Small intestine (tissue), 16 donors: ENCODE measurements around the gene IPCEF1. TPM values are rescaled to one million over a fixed set of nuclear protein-coding genes. Genes with fewer than 3 reads are reported as not detected.

Experiments
- DNase-seq, 2 donors: peaks; one replicate each; pipeline versions ENCODE4 v3.0.0 to v3.0.0-alpha.2; 2013
- FAIRE-seq: peaks from 2 replicates; lab custom pipeline; 2012; peaks lifted over from hg19 to GRCh38; lab: Jason Lieb, UNC
- H3K27ac ChIP-seq, 3 donors: one replicate each; pipeline ENCODE4 v1.5.1; 2013; ENCODE audit warnings: low read length in 2 of 3, mild to moderate bottlenecking in 2 of 3, control low read depth in 1 of 3, inconsistent platforms in 1 of 3, low read depth in 1 of 3, moderate library complexity in 1 of 3
- H3K27me3 ChIP-seq, 3 donors: one replicate each; pipeline ENCODE4 v1.6.1; 2013; ENCODE audit warnings: low read length in 3 of 3, inconsistent platforms in 1 of 3; ENCODE audit not compliant: control insufficient read depth in 3 of 3, insufficient read depth in 3 of 3
- H3K36me3 ChIP-seq, 3 donors: one replicate each; pipeline ENCODE4 v1.6.1; 2013; ENCODE audit warnings: low read length in 3 of 3, inconsistent platforms in 1 of 3, low read depth in 1 of 3, mild to moderate bottlenecking in 1 of 3, moderate library complexity in 1 of 3; ENCODE audit not compliant: control insufficient read depth in 3 of 3, insufficient read depth in 2 of 3
- H3K4me1 ChIP-seq, 3 donors: one replicate each; pipeline ENCODE4 v1.6.1; 2013; ENCODE audit warnings: low read length in 2 of 3, inconsistent platforms in 1 of 3, low read depth in 1 of 3, mild to moderate bottlenecking in 1 of 3, moderate library complexity in 1 of 3; ENCODE audit not compliant: control insufficient read depth in 3 of 3, insufficient read depth in 2 of 3
- H3K4me3 ChIP-seq, 3 donors: one replicate each; pipeline ENCODE4 v1.5.1; 2013; ENCODE audit warnings: low read length in 3 of 3, control low read depth in 1 of 3, inconsistent platforms in 1 of 3, low read depth in 1 of 3, mild to moderate bottlenecking in 1 of 3, moderate library complexity in 1 of 3
- H3K9me3 ChIP-seq, 2 donors: one replicate each; pipeline ENCODE4 v1.6.1; 2013; ENCODE audit warnings: low read depth in 1 of 2, low read length in 1 of 2; ENCODE audit not compliant: control insufficient read depth in 2 of 2, insufficient read depth in 1 of 2
- WGBS, 3 donors: extraction: QIAGEN DNeasy Blood & Tissue Kit; methylation state at CpG; one replicate each; pipeline ENCODE4 v1.1.7; 2013; 5-methylcytosine and 5-hydroxymethylcytosine counted together
- long read RNA-seq, 10 donors: transcript quantifications; one replicate each; lab custom pipeline, GENCODE V29; 2026
- polyA plus RNA-seq, 4 donors: library from polyadenylated mRNA; stranded (reverse) in 3 of 4; unstranded in 1 of 4; fragments of 200-250 nt in 3 of 4; fragments of 120-200 nt in 1 of 4; gene quantifications; one replicate each; pipeline versions ENCODE4 v1.2.1 to v1.2.3, GENCODE V29; 2013
- donor health status: healthy with polysubstance abuse.
- donor health status: control.
- donor health status: control.
- donor health status: Bipolar disorder and iron deficiency.
- donor health status: healthy.

Gene IPCEF1
- polyA plus RNA-seq = 1 to 10 TPM in 1 of 4 donors, under 1 TPM in 3; 0.45 to 2.1 (median 0.79) TPM
- long read RNA-seq, donor 1 = 0 reads
- long read RNA-seq, donor 2 = 0 reads
- long read RNA-seq, donor 3 = 0 reads
- long read RNA-seq, donor 4 = 0 reads
- long read RNA-seq, donor 5 = 0 reads
- long read RNA-seq, donor 6, partial matches to known transcripts = 0 of 1 reads
- long read RNA-seq, donor 6, other reads (novel, unspliced or antisense) = 0 of 1 reads
- long read RNA-seq, donor 7 = 0 reads
- long read RNA-seq, donor 8 = 0 reads
- long read RNA-seq, donor 9 = 0 reads
- long read RNA-seq, donor 10 = 0 reads

GRCh38 chr6:154356690-154357089 is at the start of gene IPCEF1:
IPCEF1 (minus strand) TSS chr6:154356803; CDS start chr6:154265947, 90,856 bp downstream.
- H3K27ac ChIP-seq = no peak within 1 kb of the TSS
- WGBS, 3 donors = 66 to 77% (median 71%) methylated on average over 3 of the region's 3 CpGs
- no peaks in the 10 kb centered on the region for H3K27me3 ChIP-seq
- no peak within 1 kb of the TSS for H3K4me3 ChIP-seq
- no peaks in the 10 kb centered on the region for H3K4me1 ChIP-seq
- FAIRE-seq = no peak
- no peak for DNase-seq
- H3K36me3 ChIP-seq = no peaks in the 10 kb centered on the region
- no peaks in the 10 kb centered on the region for H3K9me3 ChIP-seq

- Histone ChIP-seq H3K36me3 (peaks cover 6 to 47% (median 14%) of the 10 kb centered on the region in 3 donors), H3K9me3 (no peaks in the 10 kb centered on the region), H3K4me1 (no peaks in the 10 kb centered on the region), H3K27me3 (no peaks in the 10 kb centered on the region), H3K27ac (no peak overlapping the region), H3K4me3 (no peak overlapping the region)
- WGBS, 3 donors = 93 to 97% (median 96%) methylated on average over 20 of the region's 20 CpGs
- DNase-seq (no peak), FAIRE-seq (no peak)
Measured at GRCh38 chr6:154406301-154406700, 49.7 kb upstream of the IPCEF1 start.

- WGBS, 3 donors = 76 to 90% (median 80%) methylated on average over 6 of the region's 6 CpGs
- peaks cover 6 to 43% (median 11%) of the 10 kb centered on the region in 3 donors for H3K36me3 ChIP-seq
- H3K27me3 ChIP-seq = no peaks in the 10 kb centered on the region
- H3K27ac ChIP-seq = no peak overlapping the region
- no peaks in the 10 kb centered on the region for H3K9me3 ChIP-seq
- H3K4me1 ChIP-seq = no peaks in the 10 kb centered on the region
- FAIRE-seq = no peak
- H3K4me3 ChIP-seq = no peak overlapping the region
- no peak for DNase-seq
Measured at GRCh38 chr6:154404791-154405400, 48.3 kb upstream of the IPCEF1 start.

- Histone ChIP-seq H3K9me3 (no peaks in the 10 kb centered on the region), H3K4me3 (no peak overlapping the region), H3K27me3 (no peaks in the 10 kb centered on the region), H3K36me3 (peaks cover 6 to 38% (median 8%) of the 10 kb centered on the region in 3 donors), H3K4me1 (no peaks in the 10 kb centered on the region), H3K27ac (no peak overlapping the region)
- FAIRE-seq = no peak
- no peak for DNase-seq
- WGBS, 3 donors = 35 to 40% (median 36%) methylated on average over 4 of the region's 4 CpGs
Measured at GRCh38 chr6:154403788-154404187, 47.2 kb upstream of the IPCEF1 start.

- FAIRE-seq = no peak
- H3K36me3 ChIP-seq = peaks cover 5 to 33% (median 6%) of the 10 kb centered on the region in 3 donors
- no peaks in the 10 kb centered on the region for H3K9me3 ChIP-seq
- WGBS, 3 donors = 90 to 92% (median 92%) methylated on average over 6 of the region's 6 CpGs
- no peak for DNase-seq
- H3K27me3 ChIP-seq = no peaks in the 10 kb centered on the region
- no peak overlapping the region for H3K27ac ChIP-seq
- no peak overlapping the region for H3K4me3 ChIP-seq
- no peaks in the 10 kb centered on the region for H3K4me1 ChIP-seq
Measured at GRCh38 chr6:154402081-154402780, 45.6 kb upstream of the IPCEF1 start.

GRCh38 chr6:154399097-154399496 is 42.5 kb upstream of the IPCEF1 start:
- Histone ChIP-seq H3K27me3 (no peaks in the 10 kb centered on the region), H3K4me1 (no peaks in the 10 kb centered on the region), H3K36me3 (peaks cover 0 to 15% (median 2%) of the 10 kb centered on the region in 3 donors), H3K9me3 (no peaks in the 10 kb centered on the region), H3K4me3 (no peak overlapping the region), H3K27ac (no peak overlapping the region)
- 91 to 96% (median 92%) methylated on average over 5 of the region's 5 CpGs for WGBS, 3 donors
- no peak for DNase-seq
- no peak for FAIRE-seq

GRCh38 chr6:154397491-154398195 is 41.0 kb upstream of the IPCEF1 start:
- peaks cover 0 to 10% (median 2%) of the 10 kb centered on the region in 3 donors for H3K36me3 ChIP-seq
- H3K27me3 ChIP-seq = no peaks in the 10 kb centered on the region
- 90 to 96% (median 95%) methylated on average over 9 of the region's 9 CpGs for WGBS, 3 donors
- no peak for FAIRE-seq
- H3K9me3 ChIP-seq = no peaks in the 10 kb centered on the region
- no peak overlapping the region for H3K27ac ChIP-seq
- no peaks in the 10 kb centered on the region for H3K4me1 ChIP-seq
- DNase-seq = no peak
- H3K4me3 ChIP-seq = no peak overlapping the region

- DNase-seq = no peak
- no peaks in the 10 kb centered on the region for H3K9me3 ChIP-seq
- H3K27me3 ChIP-seq = no peaks in the 10 kb centered on the region
- H3K4me1 ChIP-seq = no peaks in the 10 kb centered on the region
- no peak overlapping the region for H3K4me3 ChIP-seq
- no peak overlapping the region for H3K27ac ChIP-seq
- no peak for FAIRE-seq
- WGBS, 3 donors = 88 to 92% (median 92%) methylated on average over 6 of the region's 6 CpGs
- H3K36me3 ChIP-seq = peaks cover 0 to 5% (median 1%) of the 10 kb centered on the region in 3 donors
Measured at GRCh38 chr6:154395878-154396277, 39.3 kb upstream of the IPCEF1 start.
